ENCODE results near the gene RAB31.

DNA sequence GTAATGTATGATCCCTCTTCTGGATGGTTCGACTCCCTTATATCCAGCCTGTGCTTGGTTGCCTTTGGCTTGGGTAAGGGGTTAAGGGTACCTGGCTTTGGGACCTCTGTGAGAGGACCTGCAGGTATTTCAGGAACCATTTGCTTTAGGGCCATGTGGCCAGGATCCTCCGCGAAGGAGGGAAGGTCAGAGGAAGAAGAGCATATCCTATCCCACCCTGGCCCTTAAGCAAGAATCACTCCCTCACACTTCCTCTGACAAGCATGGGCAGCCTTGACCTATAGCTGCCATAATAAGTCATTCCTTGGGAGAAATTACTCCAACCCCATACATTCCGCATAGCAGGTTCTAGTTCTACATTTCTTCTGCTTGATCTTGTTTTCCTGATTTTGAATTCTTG lies 118.6 kb downstream of the RAB31 start:
- TF ChIP-seq EP300 (conservative IDR thresholded peaks at IDR 0.05; ENCODE audit: poor library complexity, severe bottlenecking): no peak
- TF ChIP-seq, protein P1, sequence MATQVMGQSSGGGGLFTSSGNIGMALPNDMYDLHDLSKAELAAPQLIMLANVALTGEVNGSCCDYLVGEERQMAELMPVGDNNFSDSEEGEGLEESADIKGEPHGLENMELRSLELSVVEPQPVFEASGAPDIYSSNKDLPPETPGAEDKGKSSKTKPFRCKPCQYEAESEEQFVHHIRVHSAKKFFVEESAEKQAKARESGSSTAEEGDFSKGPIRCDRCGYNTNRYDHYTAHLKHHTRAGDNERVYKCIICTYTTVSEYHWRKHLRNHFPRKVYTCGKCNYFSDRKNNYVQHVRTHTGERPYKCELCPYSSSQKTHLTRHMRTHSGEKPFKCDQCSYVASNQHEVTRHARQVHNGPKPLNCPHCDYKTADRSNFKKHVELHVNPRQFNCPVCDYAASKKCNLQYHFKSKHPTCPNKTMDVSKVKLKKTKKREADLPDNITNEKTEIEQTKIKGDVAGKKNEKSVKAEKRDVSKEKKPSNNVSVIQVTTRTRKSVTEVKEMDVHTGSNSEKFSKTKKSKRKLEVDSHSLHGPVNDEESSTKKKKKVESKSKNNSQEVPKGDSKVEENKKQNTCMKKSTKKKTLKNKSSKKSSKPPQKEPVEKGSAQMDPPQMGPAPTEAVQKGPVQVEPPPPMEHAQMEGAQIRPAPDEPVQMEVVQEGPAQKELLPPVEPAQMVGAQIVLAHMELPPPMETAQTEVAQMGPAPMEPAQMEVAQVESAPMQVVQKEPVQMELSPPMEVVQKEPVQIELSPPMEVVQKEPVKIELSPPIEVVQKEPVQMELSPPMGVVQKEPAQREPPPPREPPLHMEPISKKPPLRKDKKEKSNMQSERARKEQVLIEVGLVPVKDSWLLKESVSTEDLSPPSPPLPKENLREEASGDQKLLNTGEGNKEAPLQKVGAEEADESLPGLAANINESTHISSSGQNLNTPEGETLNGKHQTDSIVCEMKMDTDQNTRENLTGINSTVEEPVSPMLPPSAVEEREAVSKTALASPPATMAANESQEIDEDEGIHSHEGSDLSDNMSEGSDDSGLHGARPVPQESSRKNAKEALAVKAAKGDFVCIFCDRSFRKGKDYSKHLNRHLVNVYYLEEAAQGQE (IDR thresholded peaks at IDR 0.05; ENCODE audit: borderline replicate concordance): no peak
- no peak for TF ChIP-seq MXI1 (conservative IDR thresholded peaks at IDR 0.05; ENCODE audit: poor library complexity, severe bottlenecking)
- TF ChIP-seq CTCF (IDR thresholded peaks at IDR 0.05; ENCODE audit: poor library complexity, severe bottlenecking): no peak
- TF ChIP-seq EZH2 (IDR thresholded peaks at IDR 0.05; ENCODE audit: borderline replicate concordance, insufficient read depth, low read length, poor library complexity, severe bottlenecking): no peak
- no peak for TF ChIP-seq TAF1 (IDR thresholded peaks at IDR 0.05; ENCODE audit: low read depth)
- TF ChIP-seq POLR2AphosphoS5 (IDR thresholded peaks at IDR 0.05): no peak
- TF ChIP-seq SMC3 (conservative IDR thresholded peaks at IDR 0.05; ENCODE audit: poor library complexity): no peak
- TF ChIP-seq RAD21 (conservative IDR thresholded peaks at IDR 0.05): no peak

Measured in neural cell (in vitro differentiated cells).